ENCODE results near the gene LLPH.

GRCh38 chr12:66071549-66071948 is 59.0 kb downstream of the LLPH start:
- TF ChIP-seq CTCF (IDR thresholded peaks at IDR 0.05) (no peak), POLR2A (IDR thresholded peaks at IDR 0.05) (no peak)
